ENCODE data around the gene ACRBP.
A peak's percentile ranks its signal among the peaks of the same experiment; 100 is the strongest.
"Not testable (repeated sequence)": the region's sequence is repeated elsewhere in the genome, so short reads cannot be mapped to it uniquely, and the experiment has no call there.

The ACRBP gene

DNA sequence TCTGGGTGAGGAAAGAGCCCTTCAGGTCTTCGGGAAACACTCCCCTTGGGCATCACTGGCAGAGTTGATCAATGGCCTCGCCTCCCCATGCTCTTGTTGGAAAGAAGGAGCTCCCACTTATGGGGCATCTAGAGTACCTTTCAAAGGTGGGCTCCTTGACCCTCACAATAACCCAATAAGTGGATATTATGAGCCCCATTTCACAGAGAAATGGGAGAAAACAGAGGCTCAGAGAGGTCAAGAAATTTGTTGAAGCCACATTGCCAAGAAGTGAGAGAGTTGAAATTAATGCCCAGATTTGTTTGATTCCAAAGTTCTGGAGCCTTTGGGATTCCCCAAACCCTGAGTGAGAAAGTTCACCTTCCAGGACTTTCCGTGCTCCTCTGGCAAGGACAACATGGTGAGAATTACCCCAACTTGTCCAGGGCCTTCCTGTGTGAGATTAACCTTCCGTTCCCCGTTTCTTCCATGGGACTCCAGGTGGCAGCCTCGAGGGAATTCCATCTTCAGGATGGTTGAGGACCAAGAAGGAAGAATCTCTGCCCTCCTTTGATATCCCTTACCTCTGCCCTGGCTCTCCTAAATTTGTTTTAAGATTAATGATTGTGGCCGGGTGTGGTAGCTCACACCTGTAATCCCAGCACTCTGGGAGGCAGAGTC lies 32.6 kb downstream of the ACRBP start:
- no peak for DNase-seq

DNA sequence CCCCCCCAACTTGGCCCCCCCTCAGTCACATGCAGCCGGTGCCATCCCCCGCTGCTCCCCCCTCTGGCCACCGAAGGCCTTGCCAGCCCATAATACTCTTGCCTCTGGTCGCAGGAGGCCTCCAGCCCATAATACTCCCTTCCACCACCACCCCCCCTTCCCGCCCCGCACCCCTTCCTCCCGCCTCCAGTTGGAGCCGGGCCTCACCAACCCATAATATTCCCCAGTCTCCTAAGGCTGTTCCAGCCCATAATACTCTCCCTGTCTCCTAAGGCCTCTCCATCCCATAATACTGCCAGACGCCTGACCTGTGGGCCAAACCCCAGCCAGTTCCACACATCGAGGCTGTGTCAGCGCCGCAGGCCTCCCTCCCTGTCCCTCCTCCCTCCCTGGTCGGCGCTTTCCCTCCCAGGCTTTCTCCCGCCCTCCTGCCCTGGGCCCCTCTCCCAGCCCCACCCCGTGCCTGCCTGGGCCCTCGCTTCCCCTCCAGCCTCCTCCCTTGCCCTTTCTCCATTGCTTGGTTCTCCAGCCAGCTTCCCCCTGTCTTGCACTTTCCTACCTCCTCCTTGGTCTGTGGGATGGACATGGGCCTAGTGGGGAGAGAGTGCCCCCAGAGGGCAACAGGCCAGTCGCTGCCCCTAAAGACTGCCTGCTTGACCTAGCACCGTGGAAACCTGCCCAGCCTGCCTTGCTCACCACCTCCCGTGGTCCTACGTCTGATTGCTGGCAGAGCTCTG lies 33.3 kb downstream of the ACRBP start:
- DNase-seq: peak; percentile 89

DNA sequence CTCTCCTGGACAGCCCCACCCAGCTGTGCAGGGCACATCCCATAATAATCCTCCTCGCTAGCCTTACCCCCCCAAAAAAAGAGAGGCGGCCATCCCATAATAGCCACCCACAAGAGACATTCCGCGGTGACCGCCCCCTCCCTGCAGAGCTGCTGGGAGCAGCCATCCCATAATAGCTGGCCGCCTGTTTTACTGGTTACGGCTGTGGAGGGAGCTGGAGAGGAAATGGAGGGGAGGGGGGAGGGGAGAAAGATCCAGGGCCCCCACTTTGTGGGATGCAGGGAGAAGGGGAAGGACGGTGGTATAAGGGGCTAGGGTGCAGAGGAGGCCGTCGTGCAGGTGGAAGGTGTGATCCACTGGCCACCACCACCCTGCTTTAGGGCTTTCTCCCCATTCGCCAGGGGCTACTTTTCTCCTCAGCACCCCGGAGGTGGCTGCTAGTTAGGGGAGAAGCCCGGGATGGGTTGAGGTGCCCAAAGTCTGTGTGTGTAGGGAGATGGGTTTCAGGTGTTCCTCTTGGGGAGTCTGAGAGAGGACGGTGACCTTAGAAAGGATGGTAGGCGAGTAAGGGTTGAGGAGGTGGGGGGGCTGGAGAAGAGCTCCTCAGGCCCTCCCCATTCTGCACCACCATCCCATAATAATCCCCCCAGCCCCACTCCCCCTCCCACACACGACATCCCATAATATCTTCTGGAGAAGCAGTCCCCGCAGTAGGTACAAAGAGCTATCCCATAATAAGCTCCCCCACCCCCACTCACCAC lies 34.0 kb downstream of the ACRBP start:
- DNase-seq: peak; percentile 63

DNA sequence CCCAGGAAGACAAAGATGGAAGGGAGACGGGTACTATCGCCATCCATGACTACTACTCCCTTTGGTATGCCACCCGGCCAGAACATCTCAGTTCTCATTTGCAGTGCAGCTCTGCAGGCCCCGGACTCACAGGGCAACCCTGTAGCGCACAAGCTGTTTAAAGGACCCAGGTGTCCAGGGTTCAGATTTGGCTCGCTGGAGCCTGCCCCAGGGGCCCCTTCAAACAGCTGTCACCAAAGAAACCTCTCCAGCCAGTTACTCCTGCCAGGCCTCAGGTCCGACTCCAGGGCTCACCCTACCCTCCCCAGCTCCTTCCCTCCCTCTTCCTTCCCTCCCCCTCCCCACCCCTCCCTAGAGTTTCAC lies 34.6 kb downstream of the ACRBP start:
- DNase-seq: no peak

DNA sequence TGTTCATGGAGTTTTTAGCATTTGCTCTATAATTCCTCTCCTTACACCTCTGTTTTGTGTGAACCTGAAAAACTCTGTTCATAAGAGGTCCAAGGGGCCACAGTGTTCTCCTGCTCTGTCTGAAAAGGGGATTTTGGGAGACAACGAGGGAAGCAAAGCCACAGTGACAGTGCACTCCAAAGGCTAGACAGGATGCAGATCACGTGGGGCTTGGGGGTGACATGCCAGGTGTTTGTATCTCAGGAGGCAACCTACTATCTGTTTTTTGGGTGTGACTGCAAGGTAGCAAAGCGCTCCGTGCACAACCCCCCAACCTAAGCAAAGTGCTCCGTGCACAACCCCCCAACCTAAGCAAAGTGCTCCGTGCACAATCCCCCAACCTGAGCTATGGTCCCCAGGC lies 35.0 kb downstream of the ACRBP start:
- DNase-seq: no peak

DNA sequence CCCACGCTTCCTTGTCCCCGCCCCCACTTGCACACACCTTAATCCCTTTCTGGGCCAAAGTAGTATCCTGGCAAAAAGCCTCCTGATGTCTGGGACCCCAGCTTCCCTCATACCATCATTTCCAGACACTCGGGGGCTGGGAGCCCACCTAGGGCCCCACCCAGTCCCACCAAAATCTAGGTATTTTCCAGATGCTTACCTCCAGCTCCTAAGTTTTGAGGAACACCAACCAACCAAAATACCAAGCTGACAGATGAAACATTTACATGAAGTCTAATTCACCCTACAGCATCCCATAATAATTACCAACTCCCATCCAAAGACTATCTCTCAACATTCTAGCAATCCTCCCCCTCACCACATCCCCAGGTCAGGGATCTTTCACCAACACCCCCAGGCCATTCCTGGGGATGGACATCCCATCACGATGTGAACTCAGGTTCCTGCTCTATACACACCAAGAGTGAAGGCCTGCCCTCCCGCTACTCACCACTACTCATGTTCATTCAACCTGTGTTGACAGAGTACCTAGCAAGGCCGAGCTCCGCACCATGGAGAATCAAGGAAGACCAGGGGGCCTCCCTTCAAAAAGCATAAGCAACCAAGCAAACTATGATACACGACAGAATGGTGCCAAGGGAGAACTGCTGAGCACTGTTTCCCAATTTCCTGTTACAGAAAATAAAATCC lies 38.5 kb downstream of the ACRBP start:
- DNase-seq: no peak

DNA sequence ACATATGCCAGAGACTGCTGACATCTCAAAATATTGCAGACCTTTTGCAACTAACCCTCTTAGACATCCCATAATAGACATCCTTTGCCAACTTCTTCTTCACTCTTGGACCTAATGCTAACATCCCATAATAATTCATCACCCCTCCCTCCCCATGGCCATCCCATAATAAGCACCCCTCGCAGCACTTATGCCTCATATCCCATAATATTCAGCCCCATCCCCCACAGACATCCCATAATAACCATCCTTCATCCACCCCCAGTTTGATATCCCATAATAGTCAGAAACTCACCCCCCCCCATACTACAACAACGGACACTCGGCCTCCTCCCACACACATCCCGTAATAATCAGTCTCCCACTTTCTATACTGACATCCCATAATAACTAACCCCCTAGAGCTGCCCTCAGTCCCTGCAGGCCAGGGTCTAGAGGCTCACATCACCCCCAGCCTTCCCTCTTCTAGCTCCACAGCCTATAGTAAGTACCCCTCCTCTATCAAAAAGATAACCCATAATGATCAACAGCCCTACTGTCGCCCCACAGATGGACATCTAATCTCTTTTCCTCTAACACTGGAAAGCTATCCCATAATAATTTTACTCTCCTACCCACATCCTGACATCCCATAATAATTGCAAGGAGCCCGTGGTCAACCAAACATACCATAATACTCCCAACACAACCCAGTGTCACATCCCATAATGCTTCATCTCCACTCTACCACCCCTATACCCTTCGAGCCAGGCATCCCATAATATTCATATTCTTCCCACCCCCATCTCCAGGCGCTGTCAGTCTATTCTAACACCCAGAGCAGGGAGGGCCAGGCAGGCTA lies 39.3 kb downstream of the ACRBP start:
- DNase-seq: peak; percentile 77

DNA sequence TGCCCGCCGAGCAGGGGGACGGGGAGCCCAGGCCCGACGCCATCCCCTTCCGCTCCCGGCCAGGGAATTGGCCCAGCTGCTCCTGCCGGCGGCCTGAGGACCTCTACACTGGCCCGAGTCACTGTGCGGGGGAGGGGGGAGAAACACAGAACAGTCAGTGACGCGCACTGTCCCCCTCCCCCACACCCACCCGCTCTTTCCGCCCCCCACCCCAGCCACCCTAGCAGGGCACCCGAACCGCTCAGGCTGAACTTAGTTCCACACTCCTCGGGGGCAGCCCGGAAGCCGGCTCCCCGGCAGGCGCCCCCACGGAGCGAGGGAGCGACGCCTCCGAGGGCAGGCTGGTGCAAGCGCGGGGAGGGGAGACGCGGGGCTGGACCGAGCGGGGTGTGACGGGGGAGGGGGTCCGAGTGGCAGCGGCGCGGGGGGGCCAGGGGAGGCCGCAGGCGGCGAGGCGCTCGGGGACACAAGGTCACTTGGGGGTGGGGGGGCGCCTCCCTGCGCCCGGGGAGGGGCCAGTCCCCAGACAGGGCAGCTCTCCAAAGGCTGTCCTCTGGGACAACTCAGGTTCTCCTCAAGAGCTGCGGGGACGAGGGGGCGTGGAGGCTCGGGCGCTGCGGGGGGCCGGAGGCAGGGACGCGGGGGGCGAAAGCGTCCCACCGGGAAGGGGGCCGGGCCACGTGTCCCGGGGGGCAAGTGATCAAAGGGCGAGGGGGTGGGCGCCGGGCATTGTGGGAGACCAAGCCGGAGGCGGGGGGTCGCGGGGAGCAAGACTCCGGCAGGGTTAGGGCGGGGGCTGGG lies 40.7 kb downstream of the ACRBP start:
- no peak for DNase-seq

DNA sequence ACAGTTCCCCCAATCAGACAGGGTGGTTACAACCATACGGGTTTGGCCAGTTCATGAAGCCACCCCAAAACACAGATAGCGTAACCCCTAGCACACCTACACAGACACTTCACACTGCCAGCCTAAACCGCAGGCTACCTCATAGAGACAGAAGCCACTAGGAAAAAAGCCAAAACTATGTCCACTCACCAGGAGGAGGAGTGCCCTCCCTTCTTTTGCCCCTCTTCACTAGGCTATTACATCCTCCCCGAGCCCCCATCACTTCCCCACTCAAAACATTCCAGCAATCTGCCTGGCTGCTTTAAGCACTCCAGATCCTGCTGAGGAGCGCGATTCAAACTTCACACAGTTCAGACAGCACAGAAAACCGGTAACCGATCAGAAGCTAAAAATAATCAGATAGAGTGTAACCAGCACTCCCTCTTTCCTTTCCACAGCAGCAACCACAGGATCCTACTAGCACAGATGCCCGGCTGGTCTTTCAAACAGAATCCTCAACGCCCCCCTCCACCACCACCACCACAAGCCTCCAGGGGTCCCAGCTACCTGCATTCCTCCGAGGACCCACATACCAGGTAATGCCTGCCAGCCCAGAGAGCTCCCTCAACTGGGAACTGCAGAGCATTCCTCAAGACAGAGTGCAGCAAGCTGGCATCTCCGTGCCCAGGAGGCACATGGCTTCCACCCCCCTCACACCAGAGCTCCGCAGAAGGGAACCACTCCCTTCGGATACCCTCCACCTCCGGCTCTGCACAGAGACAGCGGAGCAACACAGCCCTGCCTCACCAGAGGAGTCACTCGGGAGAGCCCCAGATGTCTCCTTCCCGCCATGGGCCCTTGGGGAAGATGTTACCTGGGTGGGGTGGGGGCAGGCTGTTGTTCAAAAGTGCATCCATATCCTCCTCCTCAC lies 41.6 kb downstream of the ACRBP start:
- no peak for DNase-seq

DNA sequence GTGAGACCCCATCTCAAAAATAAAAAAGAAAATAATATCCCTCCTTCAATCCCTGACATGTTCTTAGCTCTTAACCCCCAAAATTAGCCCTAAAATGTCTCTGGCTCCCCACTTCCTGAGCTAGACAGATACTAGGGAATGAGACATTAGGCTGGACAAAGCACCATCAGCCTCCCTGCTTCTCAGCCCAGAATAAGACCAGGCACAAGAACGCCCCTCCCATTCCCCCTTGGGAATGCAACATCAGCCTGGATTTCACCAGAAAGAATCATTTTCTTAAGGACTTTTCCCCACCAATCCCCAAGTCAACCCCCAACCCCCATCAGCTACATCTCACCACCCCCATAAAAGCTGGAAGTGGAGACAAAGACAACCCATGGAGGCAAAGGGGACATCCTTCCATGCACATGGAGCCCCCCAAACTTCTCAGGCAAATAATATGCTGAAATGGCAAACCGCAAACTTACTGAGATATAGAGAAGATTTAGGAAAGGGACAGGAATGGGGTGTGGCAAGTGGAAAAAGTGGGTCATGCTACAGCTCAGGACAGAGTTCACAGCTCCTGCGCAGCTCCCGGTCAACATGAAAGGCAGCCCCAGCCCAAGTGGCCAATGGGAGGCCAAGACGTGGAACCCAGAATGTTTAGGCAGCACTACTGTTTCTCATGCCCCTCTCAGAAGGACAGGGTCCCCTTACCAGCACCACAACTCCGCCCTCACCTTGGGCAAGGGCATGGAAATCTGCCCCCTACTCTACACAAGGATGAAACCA lies 42.8 kb downstream of the ACRBP start:
- no peak for DNase-seq

DNA sequence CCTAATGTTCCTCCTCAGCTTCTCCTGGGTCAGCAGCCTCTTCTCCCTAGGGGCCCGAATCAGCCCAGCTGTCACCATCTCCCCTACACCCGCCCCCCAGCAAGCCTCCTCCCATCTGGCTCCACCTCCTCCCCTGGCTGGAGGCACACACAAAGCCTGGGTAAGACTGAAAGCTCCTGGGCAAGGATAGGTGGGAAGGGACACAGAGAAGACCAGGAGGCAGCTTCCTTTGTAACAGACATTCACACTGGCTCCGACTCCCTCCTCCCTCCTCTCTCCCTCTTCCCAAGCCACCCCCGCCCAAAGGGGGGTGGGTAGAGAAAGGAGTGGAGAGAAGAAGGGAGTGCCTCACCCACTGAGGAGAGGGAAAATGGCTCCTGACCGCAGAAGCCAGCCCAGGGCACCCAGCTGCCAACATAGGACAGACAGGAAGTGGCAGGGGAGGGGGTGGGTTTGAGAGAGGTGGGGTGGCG lies 44.1 kb downstream of the ACRBP start:
- DNase-seq: peak; percentile 25

DNA sequence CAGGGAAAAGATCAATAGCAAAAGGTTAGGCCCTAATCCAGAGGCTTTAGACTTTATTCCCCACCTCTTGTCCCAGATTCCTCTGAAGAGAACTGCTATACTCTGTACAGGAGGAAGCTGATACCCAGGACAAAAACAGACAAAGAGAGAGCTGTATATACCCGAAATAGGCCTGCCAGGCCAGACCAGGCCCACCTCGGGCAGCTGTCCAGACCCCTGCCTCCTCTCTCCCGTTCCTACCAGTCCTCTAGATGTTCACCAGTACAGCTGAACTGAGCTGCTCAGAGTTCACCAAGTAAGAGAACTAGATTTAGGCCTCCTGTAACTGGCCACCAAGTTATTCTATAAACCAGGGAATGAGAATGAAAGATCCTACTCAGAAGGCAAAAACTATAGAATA lies 44.7 kb downstream of the ACRBP start:
- DNase-seq: no peak

DNA sequence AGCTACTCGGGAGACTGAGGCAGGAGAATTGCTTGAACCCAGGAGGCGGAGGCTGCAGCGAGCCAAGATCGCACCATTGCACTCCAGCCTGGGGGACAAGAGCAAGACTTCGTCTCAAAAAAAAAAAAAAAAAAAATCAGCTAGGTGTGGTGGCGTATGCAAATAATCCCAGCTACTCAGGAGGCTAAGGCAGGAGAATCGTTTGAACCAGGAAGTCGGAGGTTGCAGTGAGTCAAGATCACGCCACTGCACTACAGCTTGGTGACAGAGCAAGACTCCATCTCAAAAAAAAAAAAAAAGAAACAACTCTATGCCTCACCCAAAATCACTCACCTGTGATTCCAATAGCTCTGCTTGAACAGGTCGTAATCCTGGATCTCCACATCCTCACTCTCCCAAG lies 51.6 kb downstream of the ACRBP start:
- DNase-seq: not testable (repeated sequence)

DNA sequence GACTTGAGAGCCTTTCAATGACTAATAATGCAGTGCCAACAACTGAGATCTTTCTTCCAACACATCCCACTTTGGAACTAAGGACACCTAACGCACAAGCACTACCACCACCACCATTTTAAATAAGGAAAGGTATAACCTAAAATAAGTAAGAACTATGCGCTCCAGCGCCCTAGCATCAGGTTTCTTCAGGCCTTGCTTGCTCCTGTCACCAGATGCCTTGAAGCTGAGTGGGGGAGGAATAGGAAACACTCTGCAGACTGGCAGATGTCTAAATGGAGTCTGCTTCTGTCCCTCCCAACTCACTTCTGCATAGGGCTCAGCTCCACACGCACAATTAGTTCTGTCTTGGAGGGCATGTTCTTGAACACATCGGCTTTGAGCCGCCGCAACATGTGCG lies 55.1 kb downstream of the ACRBP start:
- DNase-seq: no peak

All from DMS 273 treated with DMSO at 0.1 percent for 48 hours (cell line).